HCEC 1CT (cell line): ENCODE results near the gene ZRANB2.

ENCODE experiments used
- DNase-seq: peaks from one replicate; pipeline ENCODE4 v3.0.0-alpha.2; 2017

ZRANB2 gene

GRCh38 chr1:71027991-71028390, 52.8 kb downstream of the ZRANB2 start:
- DNase-seq: no peak

- no peak for DNase-seq
These were observed 54.7 kb downstream of the ZRANB2 start for GRCh38 chr1:71026093-71026492.

GRCh38 chr1:71023515-71023914, 57.3 kb downstream of the ZRANB2 start:
- DNase-seq: no peak

- DNase-seq: no peak
These were observed 61.4 kb downstream of the ZRANB2 start for GRCh38 chr1:71019233-71019969.

GRCh38 chr1:71018791-71019190, 62.0 kb downstream of the ZRANB2 start:
- no peak for DNase-seq

GRCh38 chr1:71015745-71016144, 65.1 kb downstream of the ZRANB2 start:
- no peak for DNase-seq

DNA sequence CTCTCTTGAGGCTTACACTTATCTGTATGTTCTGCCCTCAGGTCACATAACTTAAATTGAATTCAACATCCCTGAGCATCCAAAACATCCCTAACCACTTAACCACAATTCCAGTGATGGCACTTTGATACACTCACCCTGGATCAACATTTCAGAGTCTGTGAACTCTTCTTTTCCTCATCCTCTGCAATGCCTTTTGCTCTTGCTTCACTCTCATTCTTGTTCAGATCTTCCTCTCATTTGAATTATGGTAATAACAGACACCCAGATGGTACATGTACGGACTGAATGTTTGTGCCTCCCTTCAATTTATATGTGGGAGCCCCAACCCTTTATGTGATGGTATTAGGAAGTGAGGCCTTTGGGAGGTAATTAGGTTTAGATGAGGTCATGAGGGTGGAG, 66.7 kb downstream of the ZRANB2 start:
- DNase-seq: no peak
